ENCODE results near the gene RETN. TPM values are rescaled to one million over a fixed set of nuclear protein-coding genes. Genes with fewer than 3 reads are reported as not detected.

RETN gene
- total RNA-seq, 1 donor, result not detected

DNA sequence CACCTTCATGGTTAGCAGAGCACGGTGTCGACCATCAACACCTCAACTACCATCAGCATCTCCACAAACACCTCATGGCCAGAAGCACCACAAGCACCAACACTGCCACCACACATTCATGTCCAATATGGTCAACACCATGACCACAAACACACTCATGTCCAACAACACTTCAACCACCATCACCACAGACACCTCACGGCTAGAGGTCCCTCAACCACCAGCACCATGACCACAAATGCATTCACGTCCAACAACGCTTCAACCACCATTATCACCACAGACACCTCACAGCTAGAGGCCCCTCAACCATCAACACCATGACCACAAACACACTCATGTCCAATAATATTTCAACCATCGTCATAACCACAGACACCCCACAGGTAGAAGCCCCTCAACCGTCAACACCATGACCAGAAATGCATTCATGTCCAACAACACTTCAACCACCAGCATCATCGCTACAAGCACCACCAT is 22.0 kb downstream of the RETN start:
- H4K20me1 ChIP-seq (ENCODE audit: insufficient read depth, low read length), result no peaks in the 10 kb centered on the region
- no peak overlapping the region for H2AFZ ChIP-seq (ENCODE audit: low read length)
- no peaks in the 10 kb centered on the region for H3K9me3 ChIP-seq (ENCODE audit: low read depth, low read length)
- H3K27ac ChIP-seq (ENCODE audit: low read depth, low read length), result no peak overlapping the region
- no peaks in the 10 kb centered on the region for H3K36me3 ChIP-seq (ENCODE audit: insufficient read depth, low read length)
- H3K27me3 ChIP-seq (ENCODE audit: insufficient read depth, low read length), result no peaks in the 10 kb centered on the region
- no peak overlapping the region for H3K4me3 ChIP-seq (ENCODE audit: insufficient read depth, low read length)
- H3K79me2 ChIP-seq (ENCODE audit: insufficient read depth, low read length), result no peaks in the 10 kb centered on the region
- DNase-seq (ENCODE audit: insufficient read length, low spot score, missing footprints), result peak; percentile 44
- no peak overlapping the region for H3K4me2 ChIP-seq (ENCODE audit: insufficient read depth, low read length)
- TF ChIP-seq, protein P1, sequence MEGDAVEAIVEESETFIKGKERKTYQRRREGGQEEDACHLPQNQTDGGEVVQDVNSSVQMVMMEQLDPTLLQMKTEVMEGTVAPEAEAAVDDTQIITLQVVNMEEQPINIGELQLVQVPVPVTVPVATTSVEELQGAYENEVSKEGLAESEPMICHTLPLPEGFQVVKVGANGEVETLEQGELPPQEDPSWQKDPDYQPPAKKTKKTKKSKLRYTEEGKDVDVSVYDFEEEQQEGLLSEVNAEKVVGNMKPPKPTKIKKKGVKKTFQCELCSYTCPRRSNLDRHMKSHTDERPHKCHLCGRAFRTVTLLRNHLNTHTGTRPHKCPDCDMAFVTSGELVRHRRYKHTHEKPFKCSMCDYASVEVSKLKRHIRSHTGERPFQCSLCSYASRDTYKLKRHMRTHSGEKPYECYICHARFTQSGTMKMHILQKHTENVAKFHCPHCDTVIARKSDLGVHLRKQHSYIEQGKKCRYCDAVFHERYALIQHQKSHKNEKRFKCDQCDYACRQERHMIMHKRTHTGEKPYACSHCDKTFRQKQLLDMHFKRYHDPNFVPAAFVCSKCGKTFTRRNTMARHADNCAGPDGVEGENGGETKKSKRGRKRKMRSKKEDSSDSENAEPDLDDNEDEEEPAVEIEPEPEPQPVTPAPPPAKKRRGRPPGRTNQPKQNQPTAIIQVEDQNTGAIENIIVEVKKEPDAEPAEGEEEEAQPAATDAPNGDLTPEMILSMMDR (IDR thresholded peaks at IDR 0.05; ENCODE audit: extremely low read depth, low read depth, low read length), result no peak
- H3K4me1 ChIP-seq (ENCODE audit: insufficient read depth, low read length), result no peaks in the 10 kb centered on the region

DNA sequence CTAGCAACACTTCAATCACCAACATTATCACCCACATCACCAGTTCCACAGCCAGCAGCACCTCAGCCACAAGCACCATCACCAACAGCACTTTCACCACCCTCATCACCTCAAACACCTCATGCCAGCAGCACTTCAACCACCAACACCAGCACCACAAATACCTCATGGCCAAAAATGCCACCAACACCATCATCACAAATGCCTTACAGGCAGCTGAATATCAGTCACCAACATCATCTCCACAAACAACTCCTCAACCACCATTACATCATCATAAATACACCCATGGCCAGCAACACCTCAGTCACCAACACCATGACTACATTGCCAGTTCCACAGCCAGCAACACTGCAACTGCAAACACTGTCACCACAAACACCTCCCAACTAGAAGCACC is 22.6 kb downstream of the RETN start:
- TF ChIP-seq, protein P1 (IDR thresholded peaks at IDR 0.05; ENCODE audit: extremely low read depth, low read depth, low read length), result no peak
- Histone ChIP-seq H3K9me3 (ENCODE audit: low read depth, low read length) (no peaks in the 10 kb centered on the region), H3K4me1 (ENCODE audit: insufficient read depth, low read length) (no peaks in the 10 kb centered on the region)

DNA sequence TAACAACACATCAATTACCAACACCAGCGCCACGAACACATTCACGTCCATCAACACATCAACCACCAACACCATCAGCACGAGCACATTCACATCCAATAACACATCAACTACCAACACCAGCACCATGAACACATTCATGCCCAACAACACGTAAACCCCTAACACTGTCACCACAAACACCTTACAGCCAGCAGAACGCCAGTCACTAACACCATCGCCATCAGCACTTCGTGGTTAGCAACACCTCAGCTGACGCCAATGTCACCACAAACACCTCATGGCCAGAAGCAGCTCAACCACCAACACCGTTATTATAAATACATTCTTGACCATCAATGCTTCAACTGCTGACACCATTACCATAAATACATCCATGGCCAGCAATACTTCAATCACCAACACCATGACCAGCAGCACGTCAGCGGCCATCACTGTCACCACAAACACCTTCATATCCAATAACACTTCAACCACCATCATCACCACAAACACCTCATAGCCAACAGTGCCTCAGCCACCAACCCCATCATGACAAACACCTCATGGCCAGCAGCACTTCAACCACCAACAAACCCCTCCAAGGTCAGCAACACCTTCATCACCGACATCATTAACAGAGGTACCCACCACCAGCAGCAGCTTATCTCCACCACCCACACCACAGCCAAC is 23.7 kb downstream of the RETN start:
- H3K27ac ChIP-seq (ENCODE audit: low read depth, low read length), result no peak overlapping the region
- no peaks in the 10 kb centered on the region for H3K9me3 ChIP-seq (ENCODE audit: low read depth, low read length)
- no peaks in the 10 kb centered on the region for H3K27me3 ChIP-seq (ENCODE audit: insufficient read depth, low read length)
- H3K4me1 ChIP-seq (ENCODE audit: insufficient read depth, low read length), result no peaks in the 10 kb centered on the region
- no peak overlapping the region for H3K4me2 ChIP-seq (ENCODE audit: insufficient read depth, low read length)
- TF ChIP-seq, protein P1 (IDR thresholded peaks at IDR 0.05; ENCODE audit: extremely low read depth, low read depth, low read length), result no peak
- no peak overlapping the region for H3K4me3 ChIP-seq (ENCODE audit: insufficient read depth, low read length)
- H3K36me3 ChIP-seq (ENCODE audit: insufficient read depth, low read length), result no peaks in the 10 kb centered on the region
- no peak overlapping the region for H2AFZ ChIP-seq (ENCODE audit: low read length)
- DNase-seq (ENCODE audit: insufficient read length, low spot score, missing footprints), result peak; percentile 51
- no peaks in the 10 kb centered on the region for H3K79me2 ChIP-seq (ENCODE audit: insufficient read depth, low read length)
- no peaks in the 10 kb centered on the region for H4K20me1 ChIP-seq (ENCODE audit: insufficient read depth, low read length)

More for the DNA sequence above, 22.6 kb downstream of the RETN start:
- H3K27me3 ChIP-seq (ENCODE audit: insufficient read depth, low read length), result no peaks in the 10 kb centered on the region
- no peak overlapping the region for H3K4me2 ChIP-seq (ENCODE audit: insufficient read depth, low read length)
- H4K20me1 ChIP-seq (ENCODE audit: insufficient read depth, low read length), result no peaks in the 10 kb centered on the region
- H2AFZ ChIP-seq (ENCODE audit: low read length), result no peak overlapping the region
- no peaks in the 10 kb centered on the region for H3K79me2 ChIP-seq (ENCODE audit: insufficient read depth, low read length)
- DNase-seq (ENCODE audit: insufficient read length, low spot score, missing footprints), result peak; percentile 8
- H3K4me3 ChIP-seq (ENCODE audit: insufficient read depth, low read length), result no peak overlapping the region
- no peak overlapping the region for H3K27ac ChIP-seq (ENCODE audit: low read depth, low read length)
- H3K36me3 ChIP-seq (ENCODE audit: insufficient read depth, low read length), result no peaks in the 10 kb centered on the region

DNA sequence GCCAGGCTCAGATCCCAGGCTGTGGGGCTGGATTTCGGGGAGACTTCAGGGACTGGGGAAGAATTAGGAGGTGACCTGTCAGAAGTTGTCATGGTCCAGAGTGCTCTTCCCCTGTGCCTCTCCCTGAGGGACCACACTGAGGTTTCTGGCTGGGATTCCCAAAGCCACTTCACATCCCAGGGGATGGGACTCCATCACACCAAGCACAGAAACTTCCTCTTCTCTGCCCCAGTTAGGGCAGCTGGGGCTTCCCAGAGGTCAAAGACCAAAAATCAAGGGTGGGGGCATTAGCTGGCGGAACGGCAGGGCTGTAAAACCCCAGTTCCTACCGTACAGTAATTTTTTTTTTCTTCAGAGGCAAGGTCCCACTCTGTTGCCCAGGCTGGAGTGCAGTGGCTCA is 25.6 kb downstream of the RETN start:
- Histone ChIP-seq H4K20me1 (ENCODE audit: insufficient read depth, low read length) (no peaks in the 10 kb centered on the region), H3K4me1 (ENCODE audit: insufficient read depth, low read length) (no peaks in the 10 kb centered on the region), H2AFZ (ENCODE audit: low read length) (no peak overlapping the region), H3K27ac (ENCODE audit: low read depth, low read length) (no peak overlapping the region), H3K4me2 (ENCODE audit: insufficient read depth, low read length) (no peak overlapping the region), H3K9me3 (ENCODE audit: low read depth, low read length) (no peaks in the 10 kb centered on the region), H3K4me3 (ENCODE audit: insufficient read depth, low read length) (no peak overlapping the region), H3K36me3 (ENCODE audit: insufficient read depth, low read length) (no peaks in the 10 kb centered on the region), H3K27me3 (ENCODE audit: insufficient read depth, low read length) (no peaks in the 10 kb centered on the region), H3K79me2 (ENCODE audit: insufficient read depth, low read length) (no peaks in the 10 kb centered on the region)
- peak; percentile 29 for DNase-seq (ENCODE audit: insufficient read length, low spot score, missing footprints)
- TF ChIP-seq, protein P1 (IDR thresholded peaks at IDR 0.05; ENCODE audit: extremely low read depth, low read depth, low read length), result no peak

Measured in osteoblast (primary cell).